HepG2 (cell line): ENCODE results near the gene SBNO2. TPM values are rescaled to one million over a fixed set of nuclear protein-coding genes. Genes with fewer than 3 reads are reported as not detected.

ENCODE experiments used
- ATAC-seq: fragments of 200-7000 bp; cut with Tn5 transposase; 3 replicates; pipeline ENCODE4 v1.9.1; 2020; ENCODE audit warnings: mild to moderate bottlenecking, moderate library complexity
- BruUV-seq: library from RNA; stranded (reverse); fragments of 400-500 nt; replicated peaks from 2 replicates; lab custom pipeline; 2021; lab: Mats Ljungman, UMichigan
- CTCF ChIA-PET: fragments of 300-600 bp; formaldehyde crosslinking; extraction: SDS; loops from one replicate; lab custom pipeline; 2021; ENCODE audit warnings: low total read pairs, inconsistent platforms, low intra/inter-chr PET ratio; lab: Yijun Ruan, JAX
- POLR2A ChIA-PET: fragments of 350-600 bp; sonication (Branson Sonifier 250); formaldehyde crosslinking; loops from one replicate; lab custom pipeline; 2020; ENCODE audit warnings: antibody characterized with exemption, inconsistent platforms; lab: Yijun Ruan, JAX
- DNase-seq: peaks from one replicate; pipeline ENCODE4 v3.0.0-alpha.2; 2015; ENCODE audit warnings: low spot score
- FAIRE-seq: peaks from 3 replicates; lab custom pipeline; 2011; peaks lifted over from hg19 to GRCh38; lab: Jason Lieb, UNC
- H2AFZ ChIP-seq: one replicate; pipeline ENCODE4 v1.6.1; 2011; ENCODE audit warnings: low read length, inconsistent platforms
- H3K27ac ChIP-seq: fragments of 300-600 bp; 3 replicates; pipeline ENCODE4 v1.8.0; 2011; ENCODE audit warnings: mixed run types, mild to moderate bottlenecking, mixed read lengths, low read length, inconsistent platforms; ENCODE audit not compliant: insufficient read depth; ENCODE audit errors: extremely low read length
- H3K27me3 ChIP-seq, 2 experiments: fragments of 200-600 bp in 1 of 2; 2 replicates in 1 of 2; 3 replicates in 1 of 2; pipeline versions ENCODE4 v1.6.0 to v1.8.0; 2011; ENCODE audit warnings: low read length in 2 of 2, mild to moderate bottlenecking in 2 of 2, moderate library complexity in 2 of 2, inconsistent platforms in 1 of 2; ENCODE audit not compliant: insufficient read depth in 2 of 2, control insufficient read depth in 1 of 2
- H3K36me3 ChIP-seq, 2 experiments: fragments of 200-600 bp in 1 of 2; replicated peaks in 1 of 2; 2 replicates in 1 of 2; 3 replicates in 1 of 2; pipeline versions ENCODE4 v1.5.1 to v1.8.0; 2011; ENCODE audit warnings: low read length in 2 of 2, inconsistent platforms in 1 of 2; ENCODE audit not compliant: insufficient read depth in 2 of 2, control insufficient read depth in 1 of 2
- H3K4me1 ChIP-seq: 2 replicates; pipeline ENCODE4 v1.5.1; 2012; ENCODE audit warnings: low read length, inconsistent platforms; ENCODE audit not compliant: insufficient read depth
- H3K4me2 ChIP-seq: 2 replicates; pipeline ENCODE4 v1.6.0; 2011; ENCODE audit warnings: low read depth, low read length, inconsistent platforms
- H3K4me3 ChIP-seq, 3 experiments: fragments of 200-600 bp in 1 of 3; sonication (generic), shearing (Covaris generic) in 1 of 3; replicated peaks in 1 of 3; 2 replicates each; pipeline ENCODE4 v1.5.1; 2011 to 2016; ENCODE audit warnings: low read length in 3 of 3, inconsistent platforms in 2 of 3, low read depth in 2 of 3, mild to moderate bottlenecking in 2 of 3, control low read depth in 1 of 3, mixed read lengths in 1 of 3; ENCODE audit not compliant: insufficient read depth in 1 of 3
- H3K79me2 ChIP-seq: one replicate; pipeline ENCODE4 v1.6.1; 2011; ENCODE audit warnings: low read length, inconsistent platforms; ENCODE audit not compliant: insufficient read depth
- H3K9ac ChIP-seq: 2 replicates; pipeline ENCODE4 v1.6.0; 2011; ENCODE audit warnings: mild to moderate bottlenecking, low read depth, low read length, inconsistent platforms; ENCODE audit not compliant: insufficient read depth
- H3K9me3 ChIP-seq: 2 replicates; pipeline ENCODE4 v1.5.1; 2012; ENCODE audit warnings: mild to moderate bottlenecking, low read length
- H4K20me1 ChIP-seq: 2 replicates; pipeline ENCODE4 v1.6.0; 2011; ENCODE audit warnings: inconsistent platforms, mild to moderate bottlenecking, low read length, moderate library complexity; ENCODE audit not compliant: insufficient read depth
- AGO2 ChIP-seq: fragments of 200-400 bp; formaldehyde crosslinking; optimal IDR thresholded peaks from 2 replicates; pipeline ENCODE3; 2017; ENCODE audit warnings: mild to moderate bottlenecking, low read depth, low read length, moderate library complexity
- AKAP8 ChIP-seq: sonication (generic); formaldehyde crosslinking; IDR thresholded peaks from 2 replicates; pipeline ENCODE4 v1.5.1; 2020; ENCODE audit warnings: mild to moderate bottlenecking, missing genetic modification reagents
- CSRNP1 ChIP-seq: sonication (generic); formaldehyde crosslinking; IDR thresholded peaks from 2 replicates; pipeline ENCODE4 v1.8.1; 2023; ENCODE audit warnings: mild to moderate bottlenecking, missing genetic modification reagents
- DNMT3B ChIP-seq: conservative IDR thresholded peaks from 2 replicates; pipeline ENCODE4 v1.6.1; 2016; ENCODE audit warnings: missing biosample characterization, control low read depth
- HNRNPLL ChIP-seq: fragments of 200-400 bp; formaldehyde crosslinking; IDR thresholded peaks from 2 replicates; pipeline ENCODE4 v1.6.1; 2017; ENCODE audit warnings: mild to moderate bottlenecking, low read depth, low read length; ENCODE audit not compliant: poor library complexity, severe bottlenecking
- LRRFIP1 ChIP-seq: sonication (generic); formaldehyde crosslinking; conservative IDR thresholded peaks from 2 replicates; pipeline ENCODE4 v1.4.0; 2020; ENCODE audit warnings: missing genetic modification reagents
- NR0B2 ChIP-seq: sonication (generic); formaldehyde crosslinking; IDR thresholded peaks from 2 replicates; pipeline ENCODE4 v1.4.0; 2020; ENCODE audit warnings: mild to moderate bottlenecking, missing genetic modification reagents
- POLR2A ChIP-seq, 2 experiments: IDR thresholded peaks; 2 replicates each; pipeline ENCODE4 v1.6.1; 2011; ENCODE audit warnings: low read depth in 2 of 2, low read length in 2 of 2, mild to moderate bottlenecking in 1 of 2, moderate library complexity in 1 of 2; ENCODE audit not compliant: insufficient read depth in 1 of 2
- POLR2G ChIP-seq: fragments of 200-400 bp; formaldehyde crosslinking; IDR thresholded peaks from 2 replicates; pipeline ENCODE4 v1.6.1; 2018; ENCODE audit warnings: mild to moderate bottlenecking, low read depth, low read length, moderate library complexity
- RBFOX2 ChIP-seq: fragments of 200-400 bp; formaldehyde crosslinking; IDR thresholded peaks from 2 replicates; pipeline ENCODE4 v1.6.1; 2017; ENCODE audit warnings: low read depth, mild to moderate bottlenecking, low read length
- RELA ChIP-seq: sonication (generic); formaldehyde crosslinking; IDR thresholded peaks from 2 replicates; pipeline ENCODE4 v1.4.0; 2020; ENCODE audit warnings: missing genetic modification reagents
- TMF1 ChIP-seq: sonication (generic); formaldehyde crosslinking; IDR thresholded peaks from 2 replicates; pipeline ENCODE4 v1.8.1; 2022; ENCODE audit warnings: low read depth, missing genetic modification reagents
- WGBS: methylation state at CpG from one replicate; pipeline ENCODE4 v1.1.6; 2017; ENCODE audit warnings: low lambda C conversion rate; 5-methylcytosine and 5-hydroxymethylcytosine counted together
- in situ Hi-C: cut with HindIII; loops from 2 replicates; pipeline ENCODE4 v1.10.0; 2017; ENCODE audit warnings: low pct_unique_long_range_greater_than_20kb; ENCODE audit not compliant: extremely low pct_ligation_motif_present
- intact Hi-C: fragments of 100-400 bp; cut with micrococcal nuclease; formaldehyde crosslinking; loops from one replicate; pipeline ENCODE4 v1.10.0; 2022; ENCODE audit not compliant: unreplicated experiment
- polyA plus RNA-seq, 8 experiments: library from polyadenylated mRNA; depleted of rRNA in 3 of 8; stranded (reverse) in 7 of 8; unstranded in 1 of 8; fragments of >200 nt; fragmentation: Illumina TruSeq in 4 of 8; extraction: Trizol in 4 of 8; gene quantifications; 2 replicates each; pipeline versions ENCODE4 v1.2.1 to v1.2.3, GENCODE V29; 2011 to 2016; ENCODE audit warnings: low read depth in 4 of 8, missing spikeins in 1 of 8, mixed read lengths in 1 of 8; ENCODE audit not compliant: insufficient read depth in 1 of 8
- total RNA-seq, 5 experiments: library from RNA; depleted of rRNA; stranded (reverse); fragments of >200 nt; fragmentation: Illumina TruSeq; extraction: Trizol; gene quantifications; 2 replicates each; pipeline ENCODE4 v1.2.3, GENCODE V29; 2016; ENCODE audit warnings: low read depth in 1 of 5

SBNO2 gene
- total and polyA plus RNA-seq, 2 of the 13 experiments (the other 11 are each of a cell fraction or from before 2014, with no cell fraction given) = 8.6 to 10.4 TPM

GRCh38 chr19:1105873-1106840 is 67.9 kb downstream of the SBNO2 start:
- no peaks in the 10 kb centered on the region for H3K9me3 ChIP-seq
- no peak for TF ChIP-seq DNMT3B (CRISPR knock-in tag)
- peak; percentile 41 for TF ChIP-seq AGO2
- 0 out of 2 replicates have a peak, but pooled peaks have one; percentile 27 for TF ChIP-seq TMF1 (CRISPR knock-in tag)
- TF ChIP-seq POLR2G = 0 out of 2 replicates have a peak, but pooled peaks have one; percentile 28
- peak; percentile 21 to 51; a peak in 2 of 4 replicates for TF ChIP-seq POLR2A (IDR thresholded peaks at IDR 0.05; ENCODE audit: insufficient read depth in 1 of 2, low read depth in 2 of 2, low read length in 2 of 2)
- peak; percentile 2 for TF ChIP-seq HNRNPLL
- TF ChIP-seq LRRFIP1 (CRISPR knock-in tag) = no peak
- peak; percentile 34; the same call in 1 of the 2 replicates for TF ChIP-seq CSRNP1 (CRISPR knock-in tag)
- 0 out of 2 replicates have a peak, but pooled peaks have one; percentile 20 for TF ChIP-seq NR0B2
- TF ChIP-seq AKAP8 (CRISPR knock-in tag) = peak; percentile 12; the same call in 1 of the 2 replicates
- TF ChIP-seq RELA (CRISPR knock-in tag) = no peak
- TF ChIP-seq RBFOX2 = peak; percentile 18
- TF ChIP-seq, all 625 proteins: peak for 9
- BruUV-seq = no TSS peak
- Histone ChIP-seq H3K27me3 (no peaks in the 10 kb centered on the region), H4K20me1 (peaks cover 15% of the 10 kb centered on the region; the same call in 1 of the 2 replicates), H3K36me3 (peaks cover 10 to 20% of the 10 kb centered on the region in 2 experiments; a peak in 4 of 5 replicates), H3K27ac (no peak overlapping the region), H3K4me3 (peak overlapping the region in 2 of 3 experiments; percentile 89 to 92; a peak in 2 of 6 replicates), H3K9ac (no peak overlapping the region), H3K79me2 (peaks cover 11% of the 10 kb centered on the region), H3K4me2 (peak overlapping the region; percentile 85), H2AFZ (no peak overlapping the region), H3K4me1 (peaks cover 52% of the 10 kb centered on the region)
- FAIRE-seq (no peak), DNase-seq (no peak), ATAC-seq (no peak)
- intact Hi-C loops (loop anchor here (10.0 kb wide), 1 partner anchor 51 kb away; no protein-coding TSS in a partner anchor), in situ Hi-C loops (no loop called here)
- WGBS = 94% methylated on average over 10 of the region's 32 CpGs
- ChIA-PET POLR2A (no interaction called here), CTCF (no interaction called here)
